D721Med (cell line): ENCODE results near the gene CD4.
A peak's percentile ranks its signal among the peaks of the same experiment; 100 is the strongest.

ENCODE experiments used
- DNase-seq: peaks from one replicate; pipeline ENCODE4 v3.0.0; 2011; ENCODE audit warnings: low spot score; ENCODE audit not compliant: insufficient read length
- FAIRE-seq: peaks from 2 replicates; lab custom pipeline; 2011; peaks lifted over from hg19 to GRCh38; lab: Jason Lieb, UNC
- TF ChIP-seq, protein P1 (sequence below): IDR thresholded peaks from 2 replicates; pipeline ENCODE4 v1.5.1; 2012; ENCODE audit warnings: mild to moderate bottlenecking, control low read depth; ENCODE audit not compliant: insufficient read depth; ENCODE audit errors: missing control alignments

Gene CD4

DNA sequence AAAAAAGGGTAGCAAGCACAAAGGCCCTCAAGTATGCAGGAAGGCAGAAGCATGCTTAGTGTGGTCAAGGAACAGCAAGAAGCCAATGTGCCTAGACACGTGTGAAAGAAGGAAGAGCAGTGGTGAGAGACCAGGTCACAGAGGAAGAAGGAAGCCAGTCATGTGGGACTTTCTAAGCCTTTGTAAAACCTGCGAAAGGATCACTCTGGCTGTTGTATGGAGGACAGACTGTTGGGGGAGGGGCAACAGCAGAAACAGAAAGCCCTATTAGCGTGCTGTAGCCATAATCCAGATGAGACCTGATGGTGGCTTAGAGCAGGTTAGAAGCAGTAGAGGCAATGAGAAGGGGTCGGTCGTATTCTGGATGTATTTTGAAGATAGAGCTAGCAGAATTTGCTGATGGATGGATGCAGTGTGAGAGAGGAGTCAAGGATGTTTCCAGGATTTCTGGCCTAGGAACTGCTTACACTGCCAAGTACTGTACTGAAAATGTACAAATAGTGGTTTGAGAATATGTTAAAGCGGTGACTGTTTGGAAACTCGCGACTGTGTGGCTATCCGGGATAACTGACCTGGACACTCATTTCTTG, 30.7 kb upstream of the CD4 start:
- TF ChIP-seq, protein P1, sequence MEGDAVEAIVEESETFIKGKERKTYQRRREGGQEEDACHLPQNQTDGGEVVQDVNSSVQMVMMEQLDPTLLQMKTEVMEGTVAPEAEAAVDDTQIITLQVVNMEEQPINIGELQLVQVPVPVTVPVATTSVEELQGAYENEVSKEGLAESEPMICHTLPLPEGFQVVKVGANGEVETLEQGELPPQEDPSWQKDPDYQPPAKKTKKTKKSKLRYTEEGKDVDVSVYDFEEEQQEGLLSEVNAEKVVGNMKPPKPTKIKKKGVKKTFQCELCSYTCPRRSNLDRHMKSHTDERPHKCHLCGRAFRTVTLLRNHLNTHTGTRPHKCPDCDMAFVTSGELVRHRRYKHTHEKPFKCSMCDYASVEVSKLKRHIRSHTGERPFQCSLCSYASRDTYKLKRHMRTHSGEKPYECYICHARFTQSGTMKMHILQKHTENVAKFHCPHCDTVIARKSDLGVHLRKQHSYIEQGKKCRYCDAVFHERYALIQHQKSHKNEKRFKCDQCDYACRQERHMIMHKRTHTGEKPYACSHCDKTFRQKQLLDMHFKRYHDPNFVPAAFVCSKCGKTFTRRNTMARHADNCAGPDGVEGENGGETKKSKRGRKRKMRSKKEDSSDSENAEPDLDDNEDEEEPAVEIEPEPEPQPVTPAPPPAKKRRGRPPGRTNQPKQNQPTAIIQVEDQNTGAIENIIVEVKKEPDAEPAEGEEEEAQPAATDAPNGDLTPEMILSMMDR = no peak
- FAIRE-seq = peak; percentile 90
- DNase-seq = peak; percentile 53

DNA sequence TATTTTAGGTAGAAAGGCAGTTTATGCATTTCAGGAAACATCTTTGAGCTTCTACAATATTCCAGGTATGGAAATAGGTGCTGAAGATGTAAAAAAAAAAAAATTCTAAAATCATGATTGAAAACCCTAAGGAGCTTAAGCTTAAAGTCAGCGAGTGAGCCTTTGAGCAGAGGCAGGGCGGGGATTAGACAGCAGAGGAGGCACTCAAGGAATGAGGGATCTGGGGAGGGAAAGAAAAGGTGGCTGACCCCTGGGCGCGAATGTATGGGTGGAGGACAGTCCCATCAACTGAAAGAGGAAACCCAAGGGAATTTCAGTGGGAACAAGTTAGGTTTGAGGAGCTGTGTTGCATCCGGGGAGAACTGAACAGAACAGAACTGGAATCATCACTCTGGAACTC, 29.6 kb upstream of the CD4 start:
- no peak for FAIRE-seq

DNA sequence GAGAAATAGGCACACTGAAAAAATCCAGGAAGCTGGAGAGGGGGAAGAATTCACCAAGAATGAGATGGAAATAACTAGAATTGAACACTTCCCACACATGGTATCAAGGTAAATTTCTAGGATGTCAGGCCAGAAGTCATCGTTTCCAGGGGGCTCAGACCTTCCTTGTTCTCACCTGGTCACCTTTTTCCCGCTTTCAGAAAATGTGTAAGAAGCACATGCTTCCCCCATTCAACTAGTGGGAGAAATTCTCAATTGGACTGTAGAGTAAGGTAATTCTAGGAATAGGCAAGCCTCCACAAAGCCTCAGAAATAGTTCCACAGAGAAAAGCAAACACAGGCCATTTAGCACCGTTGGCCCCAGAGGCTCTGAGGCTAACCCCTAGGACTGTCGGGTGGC, 25.9 kb upstream of the CD4 start:
- FAIRE-seq = no peak
- TF ChIP-seq, protein P1 = no peak
- no peak for DNase-seq

More for the DNA sequence above, 29.6 kb upstream of the CD4 start:
- DNase-seq = peak; percentile 20
- TF ChIP-seq, protein P1 = no peak

DNA sequence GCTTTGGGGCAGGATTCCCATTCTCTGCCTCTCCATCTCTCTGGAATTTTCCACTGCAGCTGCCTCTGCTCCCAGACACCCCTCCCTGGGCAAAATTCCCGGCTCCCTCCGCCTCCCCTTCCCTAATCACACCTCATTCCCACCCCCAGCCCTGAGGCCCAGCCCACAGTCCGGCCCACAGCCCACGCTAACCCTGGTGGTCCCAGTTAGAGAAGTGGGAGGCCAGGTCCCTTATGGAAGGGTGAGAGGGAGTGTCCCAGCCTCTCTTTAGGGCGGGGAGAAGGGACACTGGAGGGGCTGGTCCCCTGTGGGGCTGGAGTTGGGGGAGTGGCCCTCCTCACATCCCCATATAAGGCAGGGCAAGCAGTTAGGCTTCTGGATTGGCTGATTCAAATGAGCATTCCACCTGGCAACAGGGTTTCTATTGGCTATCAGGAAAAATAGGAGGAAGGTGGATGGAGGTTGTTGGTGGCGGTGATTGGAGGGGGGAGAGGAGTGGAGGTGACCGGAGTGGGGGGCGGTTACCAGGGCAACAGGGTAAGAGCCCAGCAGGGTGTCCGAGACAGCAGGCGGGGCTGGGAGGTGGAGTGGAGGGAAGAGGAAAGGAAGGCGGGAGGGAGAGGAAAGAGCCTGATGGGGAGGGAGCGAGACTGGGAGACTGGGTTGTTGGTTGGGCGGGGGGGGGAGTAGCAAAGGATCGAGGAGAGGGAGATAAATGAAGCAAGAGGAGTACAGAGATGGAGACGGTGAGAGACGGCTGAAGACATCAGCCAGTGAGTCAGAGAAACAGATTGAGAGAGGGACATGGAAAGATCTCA, 25.1 kb upstream of the CD4 start:
- DNase-seq = peak; percentile 77
- TF ChIP-seq, protein P1 = no peak
- peak; percentile 38 for FAIRE-seq

DNA sequence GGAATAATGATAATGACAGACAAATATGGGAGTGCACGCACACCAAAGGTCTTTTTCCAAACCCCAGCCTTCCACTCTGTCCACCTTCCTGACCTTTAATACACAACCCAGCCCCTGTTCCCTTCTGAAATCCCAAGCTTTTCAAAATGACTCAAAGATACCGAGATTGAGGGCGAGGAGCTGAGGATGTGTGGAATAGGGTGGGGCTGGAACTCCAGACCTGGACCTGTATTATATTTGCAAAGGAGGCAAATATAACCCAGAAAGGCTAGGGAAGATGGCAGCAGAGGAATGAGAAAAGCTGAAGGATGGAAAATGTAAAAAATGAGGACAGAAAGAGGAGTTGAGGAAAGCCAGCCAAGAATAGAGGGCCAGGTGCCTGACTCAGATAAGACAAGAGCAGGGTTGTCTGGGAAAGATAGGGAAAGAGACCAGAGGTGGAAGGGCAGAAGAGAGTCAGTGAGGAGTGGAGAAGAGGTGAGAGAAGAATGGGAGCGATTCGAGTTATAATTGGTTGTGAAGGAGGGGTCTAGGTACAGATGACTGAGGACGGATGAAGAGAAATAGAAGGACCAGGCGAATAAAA, 24.2 kb upstream of the CD4 start:
- TF ChIP-seq, protein P1 = no peak
- no peak for FAIRE-seq
- DNase-seq = peak; percentile 1

DNA sequence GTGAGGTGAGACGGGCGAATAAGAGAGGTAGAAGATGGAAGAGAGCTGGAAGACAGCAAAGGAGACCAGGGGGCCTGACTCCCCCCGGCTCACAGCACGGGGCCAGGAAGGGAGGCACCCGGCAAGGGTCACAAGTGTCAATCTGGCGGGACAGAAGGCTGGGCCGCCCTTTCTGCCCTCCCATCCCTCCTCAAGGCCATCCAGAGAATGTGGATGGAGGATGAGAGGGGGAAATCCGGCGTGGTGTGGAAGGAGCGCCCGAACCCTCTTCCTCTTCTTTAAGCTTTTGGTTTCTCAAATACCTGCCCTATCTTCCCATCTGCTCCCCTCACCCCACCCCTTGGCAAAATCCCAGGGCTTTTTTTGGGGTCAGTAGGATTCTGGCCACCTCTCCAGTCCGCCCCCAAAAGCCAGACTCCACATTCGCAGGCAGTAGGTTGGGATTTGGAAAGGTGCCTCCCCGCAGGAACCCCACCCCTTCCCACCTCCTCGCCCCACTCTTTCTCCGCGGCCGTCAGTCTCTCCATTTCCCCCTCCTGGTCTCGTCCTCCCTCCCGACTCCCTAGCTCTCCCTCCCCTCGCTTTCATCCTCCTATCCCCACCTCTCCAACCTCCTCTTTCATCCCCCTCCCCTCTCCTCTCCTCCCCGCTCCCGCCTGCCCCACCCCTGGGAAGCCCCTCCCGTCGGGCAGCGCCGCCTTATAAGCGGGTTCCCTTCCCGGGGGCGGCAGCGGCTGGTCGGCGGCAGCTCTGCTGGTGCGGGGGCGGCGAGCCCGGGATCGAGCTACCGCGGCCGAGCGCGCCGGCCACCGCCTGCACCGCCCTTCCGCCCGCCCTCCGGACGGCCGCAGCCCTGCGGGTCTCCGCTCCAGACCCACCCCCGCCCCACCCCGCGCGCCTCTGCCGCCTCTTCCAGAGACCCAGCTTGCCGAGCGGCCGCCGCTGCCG, 23.4 kb upstream of the CD4 start, which contains the start of gene PTMS:
Gene PTMS (plus strand): TSS at position 730 of the 948 bp plus-strand sequence. CDS start 343 bp downstream, outside the sequence.
- TF ChIP-seq, protein P1 = no peak
- DNase-seq = peak; percentile 57
- FAIRE-seq = no peak
